HG03196 (cell line): ENCODE data around the gene RTL5.

Experiments
- ATAC-seq: cut with Tn5 transposase; IDR thresholded peaks from one replicate; pipeline ENCODE4 v1.9.1; 2021; ENCODE audit not compliant: unreplicated experiment

RTL5 gene

GRCh38 chrX:72079607-72080006 is 52.1 kb downstream of the RTL5 start:
- ATAC-seq = no peak

GRCh38 chrX:72078411-72078810 is 53.3 kb downstream of the RTL5 start:
- no peak for ATAC-seq
